Urinary bladder (tissue), 4 donors: ENCODE data around the gene NQO2. TPM values are rescaled to one million over a fixed set of nuclear protein-coding genes. Genes with fewer than 3 reads are reported as not detected.
"Not testable (repeated sequence)": the region's sequence is repeated elsewhere in the genome, so short reads cannot be mapped to it uniquely, and the experiment has no call there.

ENCODE experiments used
- DNase-seq: peaks from one replicate; pipeline ENCODE4 v3.0.0-alpha.2; 2015; ENCODE audit errors: extremely low spot score
- H3K27ac ChIP-seq: one replicate; pipeline ENCODE4 v1.5.1; 2013; ENCODE audit warnings: low read depth, mild to moderate bottlenecking, moderate library complexity
- H3K36me3 ChIP-seq: one replicate; pipeline ENCODE4 v1.6.1; 2013; ENCODE audit warnings: mild to moderate bottlenecking, moderate library complexity; ENCODE audit not compliant: insufficient read depth
- H3K4me1 ChIP-seq: one replicate; pipeline ENCODE4 v1.6.1; 2013; ENCODE audit warnings: mild to moderate bottlenecking, moderate library complexity; ENCODE audit not compliant: insufficient read depth
- H3K4me3 ChIP-seq: one replicate; pipeline ENCODE4 v1.5.1; 2013; ENCODE audit warnings: low read depth, low read length
- WGBS: extraction: QIAGEN DNeasy Blood & Tissue Kit; methylation state at CpG from one replicate; pipeline ENCODE4 v1.1.7; 2013; 5-methylcytosine and 5-hydroxymethylcytosine counted together
- polyA plus RNA-seq: library from polyadenylated mRNA; stranded (reverse); fragments of 200-250 nt; gene quantifications from one replicate; pipeline ENCODE4 v1.2.3, GENCODE V29; 2013
- total RNA-seq: library from RNA; depleted of rRNA; stranded (reverse); fragments of >200 nt; gene quantifications from one replicate; pipeline ENCODE4 v1.2.3, GENCODE V29; 2014
- donor health status: healthy with polysubstance abuse.
- donor health status: healthy.

The NQO2 gene
- total and polyA plus RNA-seq, 2 donors: 8.7 to 25.5 TPM

- DNase-seq: no peak
- peaks cover 1% of the 10 kb centered on the region for H3K36me3 ChIP-seq
- H3K4me1 ChIP-seq: peaks cover 5% of the 10 kb centered on the region
- 83% methylated on average over 9 of the region's 9 CpGs for WGBS
- H3K4me3 ChIP-seq: no peak overlapping the region
- peak overlapping the region; percentile 12 for H3K27ac ChIP-seq
Measured at GRCh38 chr6:2962004-2962403, 37.7 kb upstream of the NQO2 start.

- DNase-seq: no peak
- 71% methylated on average over 3 of the region's 3 CpGs for WGBS
- Histone ChIP-seq H3K36me3 (peaks cover 1% of the 10 kb centered on the region), H3K4me3 (no peak overlapping the region), H3K4me1 (peaks cover 5% of the 10 kb centered on the region), H3K27ac (no peak overlapping the region)
Measured at GRCh38 chr6:2962636-2963035, 37.1 kb upstream of the NQO2 start.

GRCh38 chr6:2963756-2964155, 35.9 kb upstream of the NQO2 start:
- no peak overlapping the region for H3K4me3 ChIP-seq
- whole genome bisulfite sequencing: 88% methylated on average over 8 of the region's 8 CpGs
- peaks cover 5% of the 10 kb centered on the region for H3K4me1 ChIP-seq
- H3K36me3 ChIP-seq: peaks cover 1% of the 10 kb centered on the region
- no peak overlapping the region for H3K27ac ChIP-seq
- DNase-seq: no peak

- Histone ChIP-seq H3K27ac (no peak overlapping the region), H3K36me3 (no peaks in the 10 kb centered on the region), H3K4me3 (no peak overlapping the region), H3K4me1 (peaks cover 5% of the 10 kb centered on the region)
- 89% methylated on average over 17 of the region's 17 CpGs for WGBS
- DNase-seq: no peak
Measured at GRCh38 chr6:2964793-2965505, 34.7 kb upstream of the NQO2 start.

- WGBS: 79% methylated on average over 9 of the region's 9 CpGs
- no peak overlapping the region for H3K27ac ChIP-seq
- H3K4me1 ChIP-seq: peaks cover 5% of the 10 kb centered on the region
- no peak for DNase-seq
- no peak overlapping the region for H3K4me3 ChIP-seq
- no peaks in the 10 kb centered on the region for H3K36me3 ChIP-seq
Measured at GRCh38 chr6:2966347-2966746, 33.3 kb upstream of the NQO2 start.

GRCh38 chr6:2967936-2968335, 31.8 kb upstream of the NQO2 start:
- Histone ChIP-seq H3K36me3 (no peaks in the 10 kb centered on the region), H3K4me1 (peaks cover 5% of the 10 kb centered on the region), H3K27ac (no peak overlapping the region), H3K4me3 (no peak overlapping the region)
- no peak for DNase-seq
- 98% methylated on average over 7 of the region's 7 CpGs for whole genome bisulfite sequencing

GRCh38 chr6:2968600-2969135, 31.0 kb upstream of the NQO2 start:
- WGBS: 49% methylated on average over 8 of the region's 8 CpGs
- Histone ChIP-seq H3K27ac (peak overlapping the region; percentile 55), H3K36me3 (no peaks in the 10 kb centered on the region), H3K4me1 (peaks cover 5% of the 10 kb centered on the region), H3K4me3 (no peak overlapping the region)
- DNase-seq: no peak

GRCh38 chr6:2969549-2969948, 30.1 kb upstream of the NQO2 start:
- H3K36me3 ChIP-seq: no peaks in the 10 kb centered on the region
- DNase-seq: no peak
- whole genome bisulfite sequencing: 76% methylated on average over 3 of the region's 3 CpGs
- no peak overlapping the region for H3K27ac ChIP-seq
- H3K4me1 ChIP-seq: peaks cover 5% of the 10 kb centered on the region
- H3K4me3 ChIP-seq: no peak overlapping the region

GRCh38 chr6:2970034-2970685, 29.5 kb upstream of the NQO2 start:
- 26% methylated on average over 10 of the region's 10 CpGs for WGBS
- Histone ChIP-seq H3K4me1 (peaks cover 3% of the 10 kb centered on the region), H3K36me3 (no peaks in the 10 kb centered on the region), H3K4me3 (peak overlapping the region; percentile 79), H3K27ac (no peak overlapping the region)
- no peak for DNase-seq

GRCh38 chr6:2970753-2971419, 28.8 kb upstream of the NQO2 start:
- under 1% methylated on average over 80 of the region's 80 CpGs for WGBS
- no peak for DNase-seq
- no peaks in the 10 kb centered on the region for H3K36me3 ChIP-seq
- peaks cover 3% of the 10 kb centered on the region for H3K4me1 ChIP-seq
- peak overlapping the region; percentile 79 for H3K4me3 ChIP-seq
- peak overlapping the region; percentile 94 for H3K27ac ChIP-seq

GRCh38 chr6:2971420-2972218, 28.1 kb upstream of the NQO2 start, which contains the start of gene SERPINB6:
Gene SERPINB6 (minus strand): TSS chr6:2971567. CDS start chr6:2959332, 12,235 bp downstream.
- H3K36me3 ChIP-seq: no peaks in the 10 kb centered on the region
- H3K4me1 ChIP-seq: peaks cover 3% of the 10 kb centered on the region
- H3K27ac ChIP-seq: peak within 1 kb of the TSS; percentile 94
- 2% methylated on average over 63 of the region's 63 CpGs for WGBS
- peak within 1 kb of the TSS; percentile 79 for H3K4me3 ChIP-seq
- DNase-seq: no peak

- not testable (repeated sequence) for H3K4me1 ChIP-seq
- WGBS: 37% methylated on average over 1 of the region's 1 CpG
Measured at GRCh38 chr6:2972219-2972487, 27.5 kb upstream of the NQO2 start.

GRCh38 chr6:2972685-2973084, 27.0 kb upstream of the NQO2 start:
- 95% methylated on average over 5 of the region's 5 CpGs for WGBS
- not testable (repeated sequence) for H3K4me1 ChIP-seq

More at GRCh38 chr6:2972219-2972487, 27.5 kb upstream of the NQO2 start:
- H3K4me3 ChIP-seq: peak overlapping the region; percentile 79
- H3K27ac ChIP-seq: peak overlapping the region; percentile 94
- not testable (repeated sequence) for DNase-seq, H3K36me3 ChIP-seq

More at GRCh38 chr6:2972685-2973084, 27.0 kb upstream of the NQO2 start:
- H3K27ac ChIP-seq, H3K4me3 ChIP-seq, DNase-seq, H3K36me3 ChIP-seq: not testable (repeated sequence)
